ENCODE measurements around the gene TMEM192. TPM values are rescaled to one million over a fixed set of nuclear protein-coding genes. Genes with fewer than 3 reads are reported as not detected.

The TMEM192 gene
- total RNA-seq, 2 donors from 2014 or later: 4.7 to 18.6 TPM

GRCh38 chr4:165058666-165059065 is 54.0 kb downstream of the TMEM192 start:
- H3K4me1 ChIP-seq (ENCODE audit: control insufficient read depth in 1 of 2, low read depth in 2 of 2): no peaks in the 10 kb centered on the region
- H3K27ac ChIP-seq: no peak overlapping the region
- H3K36me3 ChIP-seq: no peaks in the 10 kb centered on the region
- no peaks in the 10 kb centered on the region for H3K27me3 ChIP-seq (replicated peaks; ENCODE audit: insufficient read depth)
- H3K4me3 ChIP-seq: no peak overlapping the region
- ATAC-seq (ENCODE audit: insufficient number of reproducible peaks, low FRiP score, low read depth) (no peak), DNase-seq (ENCODE audit: low spot score) (no peak)
- H3K9me3 ChIP-seq: no peaks in the 10 kb centered on the region
- no peak for TF ChIP-seq CTCF (IDR thresholded peaks at IDR 0.05)

- ATAC-seq (ENCODE audit: insufficient number of reproducible peaks, low FRiP score, low read depth) (no peak), DNase-seq (ENCODE audit: low spot score) (no peak)
- H3K4me1 ChIP-seq (ENCODE audit: control insufficient read depth in 1 of 2, low read depth in 2 of 2): no peaks in the 10 kb centered on the region
- no peaks in the 10 kb centered on the region for H3K27me3 ChIP-seq (replicated peaks; ENCODE audit: insufficient read depth)
- no peaks in the 10 kb centered on the region for H3K9me3 ChIP-seq
- H3K36me3 ChIP-seq: no peaks in the 10 kb centered on the region
- H3K27ac ChIP-seq: no peak overlapping the region
- no peak for TF ChIP-seq CTCF (IDR thresholded peaks at IDR 0.05)
- no peak overlapping the region for H3K4me3 ChIP-seq
Observed at GRCh38 chr4:165055601-165056000, 57.1 kb downstream of the TMEM192 start.

- Histone ChIP-seq H3K4me3 (no peak within 1 kb of the TSS), H3K4me1 (ENCODE audit: control insufficient read depth in 1 of 2, low read depth in 2 of 2) (no peaks in the 10 kb centered on the region), H3K9me3 (no peaks in the 10 kb centered on the region), H3K27ac (no peak within 1 kb of the TSS), H3K27me3 (replicated peaks; ENCODE audit: insufficient read depth) (no peaks in the 10 kb centered on the region), H3K36me3 (no peaks in the 10 kb centered on the region)
- no peak for ATAC-seq (ENCODE audit: insufficient number of reproducible peaks, low FRiP score, low read depth)
- DNase-seq (ENCODE audit: low spot score): no peak
- no peak for TF ChIP-seq CTCF (IDR thresholded peaks at IDR 0.05)
Observed at GRCh38 chr4:165053645-165054044, 59.0 kb downstream of the TMEM192 start, which contains the start of gene TRIM75. TSS of gene TRIM75 (plus strand) at chr4:165053866. CDS start at chr4:165059148, 5,282 bp downstream.

- H3K27ac ChIP-seq: no peak overlapping the region
- no peaks in the 10 kb centered on the region for H3K27me3 ChIP-seq (replicated peaks; ENCODE audit: insufficient read depth)
- no peak overlapping the region for H3K4me3 ChIP-seq
- H3K36me3 ChIP-seq: no peaks in the 10 kb centered on the region
- no peak for ATAC-seq (ENCODE audit: insufficient number of reproducible peaks, low FRiP score, low read depth)
- H3K4me1 ChIP-seq (ENCODE audit: control insufficient read depth in 1 of 2, low read depth in 2 of 2): no peaks in the 10 kb centered on the region
- H3K9me3 ChIP-seq: no peaks in the 10 kb centered on the region
- no peak for DNase-seq (ENCODE audit: low spot score)
- no peak for TF ChIP-seq CTCF (IDR thresholded peaks at IDR 0.05)
Observed at GRCh38 chr4:165052627-165053026, 60.0 kb downstream of the TMEM192 start.

- ATAC-seq (ENCODE audit: insufficient number of reproducible peaks, low FRiP score, low read depth) (no peak), DNase-seq (ENCODE audit: low spot score) (no peak)
- no peaks in the 10 kb centered on the region for H3K4me1 ChIP-seq (ENCODE audit: control insufficient read depth in 1 of 2, low read depth in 2 of 2)
- H3K27ac ChIP-seq: no peak overlapping the region
- no peaks in the 10 kb centered on the region for H3K9me3 ChIP-seq
- no peak overlapping the region for H3K4me3 ChIP-seq
- no peaks in the 10 kb centered on the region for H3K36me3 ChIP-seq
- H3K27me3 ChIP-seq (replicated peaks; ENCODE audit: insufficient read depth): no peaks in the 10 kb centered on the region
- no peak for TF ChIP-seq CTCF (IDR thresholded peaks at IDR 0.05)
Observed at GRCh38 chr4:165048170-165048569, 64.5 kb downstream of the TMEM192 start.

Measured in thoracic aorta (tissue), 2 donors.